GM18868 (cell line): Measurements from ENCODE around the gene CNOT10.

Source experiments
- ATAC-seq: cut with Tn5 transposase; IDR thresholded peaks from one replicate; pipeline ENCODE4 v1.9.1; 2021; ENCODE audit warnings: mild to moderate bottlenecking, moderate library complexity; ENCODE audit not compliant: unreplicated experiment

The CNOT10 gene

GRCh38 chr3:32815841-32816438 is 131.0 kb downstream of the CNOT10 start:
- ATAC-seq: no peak

GRCh38 chr3:32816439-32817256 is 131.7 kb downstream of the CNOT10 start:
- ATAC-seq: no peak

GRCh38 chr3:32817257-32817557 is 132.2 kb downstream of the CNOT10 start:
- no peak for ATAC-seq

- ATAC-seq: no peak
Observed at GRCh38 chr3:32817558-32818228, 132.7 kb downstream of the CNOT10 start, which contains the start of gene TRIM71. Gene TRIM71, plus strand, starts transcription at chr3:32817997. Its CDS starts 84 bp downstream, at chr3:32818081.

- no peak for ATAC-seq
Observed at GRCh38 chr3:32818229-32818969, 133.4 kb downstream of the CNOT10 start.

- ATAC-seq: no peak
Observed at GRCh38 chr3:32818970-32819511, 134.1 kb downstream of the CNOT10 start.

- no peak for ATAC-seq
Observed at GRCh38 chr3:32819551-32820348, 134.8 kb downstream of the CNOT10 start.

GRCh38 chr3:32820430-32820829 is 135.4 kb downstream of the CNOT10 start:
- ATAC-seq: no peak

- ATAC-seq: no peak
Observed at GRCh38 chr3:32820971-32821685, 136.1 kb downstream of the CNOT10 start.

GRCh38 chr3:32821686-32822296 is 136.8 kb downstream of the CNOT10 start:
- no peak for ATAC-seq

- no peak for ATAC-seq
Observed at GRCh38 chr3:32822609-32823498, 137.9 kb downstream of the CNOT10 start.
